WTC11 (cell line): Measurements from ENCODE around the gene GATA2.

Experiments
- AFF4 ChIP-seq: sonication (generic); formaldehyde crosslinking; IDR thresholded peaks from 2 replicates; pipeline ENCODE4 v1.8.1; 2023; ENCODE audit warnings: mild to moderate bottlenecking, missing genetic modification reagents, borderline replicate concordance
- ATF3 ChIP-seq: sonication (generic); formaldehyde crosslinking; conservative IDR thresholded peaks from 2 replicates; pipeline ENCODE4 v1.8.1; 2022; ENCODE audit warnings: mild to moderate bottlenecking, missing genetic modification reagents
- CREB1 ChIP-seq: sonication (generic); formaldehyde crosslinking; IDR thresholded peaks from 2 replicates; pipeline ENCODE4 v1.8.0; 2023; ENCODE audit warnings: mild to moderate bottlenecking, missing genetic modification reagents
- CTCF ChIP-seq: fragments of 200-600 bp; IDR thresholded peaks from 2 replicates; pipeline ENCODE4 v1.8.0; 2022; ENCODE audit warnings: antibody characterized with exemption
- JUN ChIP-seq: sonication (generic); formaldehyde crosslinking; IDR thresholded peaks from 2 replicates; pipeline ENCODE4 v1.8.0; 2023; ENCODE audit warnings: mild to moderate bottlenecking, missing genetic modification reagents
- MAX ChIP-seq: sonication (generic); formaldehyde crosslinking; IDR thresholded peaks from 2 replicates; pipeline ENCODE4 v1.8.0; 2022; ENCODE audit warnings: mild to moderate bottlenecking, missing genetic modification reagents
- SOX15 ChIP-seq: fragments of 250-450 bp; sonication (Bioruptor Pico); IDR thresholded peaks from 2 replicates; pipeline ENCODE4 v1.9.0; 2021; ENCODE audit warnings: mild to moderate bottlenecking

- TF ChIP-seq ATF3 (CRISPR knock-in tag): no peak
- no peak for TF ChIP-seq CTCF
- TF ChIP-seq MAX (CRISPR knock-in tag): no peak
- no peak for TF ChIP-seq SOX15 (CRISPR knock-in tag)
- no peak for TF ChIP-seq AFF4 (CRISPR knock-in tag)
- no peak for TF ChIP-seq JUN
- no peak for TF ChIP-seq CREB1
Observed at GRCh38 chr3:128457937-128458336, 35.1 kb downstream of the GATA2 start.
